Skeletal muscle cell (primary cell): Measurements from ENCODE around the gene HABP4.

ENCODE experiments used
- DNase-seq: peaks from one replicate; pipeline ENCODE4 v3.0.0-alpha.2; 2010; ENCODE audit warnings: low read depth
- H3K4me3 ChIP-seq: 2 replicates; pipeline ENCODE4 v1.5.1; 2011; ENCODE audit warnings: low read depth, mild to moderate bottlenecking, control low read depth, low read length, moderate library complexity

The HABP4 gene

GRCh38 chr9:96510258-96510657, 60.3 kb downstream of the HABP4 start:
- no peak for DNase-seq
- H3K4me3 ChIP-seq = no peak overlapping the region

GRCh38 chr9:96512240-96512639, 62.3 kb downstream of the HABP4 start:
- DNase-seq = no peak
- no peak overlapping the region for H3K4me3 ChIP-seq

DNA sequence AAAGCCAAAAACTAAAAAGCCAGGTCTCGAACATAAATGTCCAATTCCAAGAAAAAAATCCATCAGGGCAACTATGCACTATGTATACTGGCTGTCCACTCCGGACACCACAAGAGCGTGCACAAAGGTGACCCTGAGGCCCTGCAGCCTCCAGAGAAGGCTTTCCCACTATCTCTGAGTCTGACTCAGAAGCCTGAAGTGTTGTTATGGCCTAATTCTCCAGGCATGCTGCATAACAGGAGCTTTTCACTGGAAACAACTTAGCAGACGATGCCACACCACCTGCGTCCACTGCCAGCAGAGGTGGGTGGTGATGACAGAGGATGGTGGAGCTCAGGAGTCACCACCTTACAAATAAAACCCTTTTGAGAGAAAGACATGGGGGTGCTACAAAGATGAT, 63.7 kb downstream of the HABP4 start:
- no peak for DNase-seq
- no peak overlapping the region for H3K4me3 ChIP-seq

GRCh38 chr9:96514108-96514799, 64.3 kb downstream of the HABP4 start:
- DNase-seq = peak; percentile 43

GRCh38 chr9:96514800-96515158, 64.8 kb downstream of the HABP4 start:
- H3K4me3 ChIP-seq = no peak overlapping the region
- DNase-seq = no peak

More at GRCh38 chr9:96514108-96514799, 64.3 kb downstream of the HABP4 start:
- no peak overlapping the region for H3K4me3 ChIP-seq

DNA sequence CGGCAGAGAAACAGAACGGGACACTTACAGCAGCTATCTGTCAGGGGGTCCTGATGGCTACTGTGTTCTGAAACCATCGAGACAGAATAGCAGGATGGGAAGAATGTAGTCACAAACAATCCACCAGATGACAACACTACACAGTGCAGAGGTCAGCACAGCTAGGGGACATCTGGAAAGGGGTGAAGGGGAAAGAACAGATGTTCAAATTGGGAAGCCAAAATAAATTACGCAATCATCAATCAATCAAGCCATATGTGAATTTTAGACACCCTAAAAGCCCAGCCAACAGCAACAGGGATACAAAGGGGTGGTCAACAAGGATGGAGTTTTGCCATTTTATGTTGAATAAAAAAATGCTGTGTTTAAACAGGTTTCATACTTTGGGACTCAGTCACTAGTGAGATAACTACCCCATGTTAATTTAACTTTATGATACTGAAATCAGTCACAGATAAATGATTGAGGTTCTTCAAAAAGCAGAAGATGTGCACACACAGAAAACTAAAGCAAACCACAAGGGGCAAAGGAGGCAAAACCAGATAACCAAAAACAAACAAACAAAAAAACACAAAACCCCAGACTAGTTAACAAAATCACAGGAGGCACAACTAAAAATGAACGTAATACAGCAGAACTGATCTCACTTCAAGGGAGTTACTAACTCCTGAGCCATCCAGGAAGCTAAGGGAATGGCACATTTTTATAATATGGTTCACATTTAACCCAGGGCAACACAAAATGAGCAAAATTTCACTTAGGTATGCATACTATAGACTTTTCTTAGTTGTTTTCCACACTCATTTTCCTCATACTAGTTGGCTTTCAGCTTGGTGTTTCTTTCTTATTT, 65.9 kb downstream of the HABP4 start:
- H3K4me3 ChIP-seq = no peak overlapping the region
- DNase-seq = no peak

GRCh38 chr9:96519095-96519494, 69.1 kb downstream of the HABP4 start:
- H3K4me3 ChIP-seq = no peak overlapping the region
- no peak for DNase-seq

DNA sequence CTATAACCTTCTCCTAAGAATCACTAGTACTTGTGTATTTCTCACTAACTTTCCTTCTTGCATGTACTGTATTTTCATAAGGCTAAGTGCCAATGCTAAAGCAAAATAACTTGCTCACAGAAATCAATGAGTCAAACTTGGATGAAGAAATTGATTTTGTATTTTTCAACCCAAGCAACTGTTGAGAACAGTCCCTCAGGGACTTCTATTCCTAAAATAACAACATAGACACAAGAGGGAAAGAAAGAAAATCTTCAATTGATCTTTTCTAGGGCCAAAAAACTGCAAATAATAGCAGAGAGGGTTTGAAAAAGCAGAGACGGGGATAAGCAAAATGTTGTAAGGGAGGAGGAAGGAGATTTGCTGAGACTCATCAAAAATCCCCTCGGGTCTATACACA, 69.8 kb downstream of the HABP4 start:
- no peak overlapping the region for H3K4me3 ChIP-seq
- DNase-seq = no peak

- H3K4me3 ChIP-seq = no peak overlapping the region
- DNase-seq = no peak
Measured at GRCh38 chr9:96522366-96522765, 72.4 kb downstream of the HABP4 start.

- no peak overlapping the region for H3K4me3 ChIP-seq
- no peak for DNase-seq
Measured at GRCh38 chr9:96523374-96523773, 73.4 kb downstream of the HABP4 start.

GRCh38 chr9:96524045-96524444, 74.1 kb downstream of the HABP4 start:
- no peak for DNase-seq
- no peak overlapping the region for H3K4me3 ChIP-seq

GRCh38 chr9:96524764-96525163, 74.8 kb downstream of the HABP4 start:
- no peak overlapping the region for H3K4me3 ChIP-seq
- no peak for DNase-seq

DNA sequence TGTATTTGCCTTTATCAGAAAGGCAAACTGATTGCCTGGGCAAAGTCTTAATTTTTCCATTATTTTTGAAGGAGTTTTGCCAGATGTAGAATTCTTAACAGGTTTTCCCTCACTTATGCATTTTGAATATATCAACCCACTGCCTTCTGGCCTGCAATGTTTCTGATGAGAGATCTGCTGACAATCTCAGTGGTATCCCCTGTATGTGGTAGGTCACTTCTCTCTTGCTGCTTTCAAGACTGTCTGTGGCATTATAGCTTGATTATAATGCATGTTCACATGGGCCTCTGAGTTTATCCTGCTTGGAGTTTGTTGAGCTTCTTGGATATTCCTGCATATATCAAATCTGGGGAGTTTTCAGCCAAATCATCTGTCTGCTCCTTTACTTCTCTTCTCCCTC, 82.2 kb downstream of the HABP4 start:
- DNase-seq = no peak
- H3K4me3 ChIP-seq = no peak overlapping the region

- DNase-seq = no peak
- no peak overlapping the region for H3K4me3 ChIP-seq
Measured at GRCh38 chr9:96540106-96540505, 90.1 kb downstream of the HABP4 start.
